Thoracic aorta (tissue), 2 donors: ENCODE measurements around the gene ARHGEF39. TPM values are rescaled to one million over a fixed set of nuclear protein-coding genes. Genes with fewer than 3 reads are reported as not detected.
A peak's percentile ranks its signal among the peaks of the same experiment; 100 is the strongest.

Source experiments
- ATAC-seq: fragments of 150-250 bp; one replicate; pipeline ENCODE4 v1.8.0; 2017; ENCODE audit warnings: low read depth; ENCODE audit not compliant: insufficient number of reproducible peaks, low FRiP score
- DNase-seq: peaks from one replicate; pipeline ENCODE4 v3.0.0-alpha.2; 2020; ENCODE audit warnings: low spot score
- H3K27ac ChIP-seq, 2 donors: fragments of 200-600 bp; sonication (generic); 1 replicate in 1 of 2; 2 replicates in 1 of 2; pipeline ENCODE4 v1.5.1; 2016; ENCODE audit warnings: mild to moderate bottlenecking in 2 of 2, moderate library complexity in 2 of 2
- H3K27me3 ChIP-seq: fragments of 200-600 bp; sonication (generic); replicated peaks from 2 replicates; pipeline ENCODE4 v1.6.0; 2016; ENCODE audit warnings: mild to moderate bottlenecking; ENCODE audit not compliant: insufficient read depth
- H3K36me3 ChIP-seq: fragments of 200-600 bp; sonication (generic); one replicate; pipeline ENCODE4 v1.5.1; 2016
- H3K4me1 ChIP-seq, 2 donors: fragments of 200-600 bp; sonication (generic); 1 replicate in 1 of 2; 2 replicates in 1 of 2; pipeline versions ENCODE4 v1.5.1 to v1.6.0; 2016; ENCODE audit warnings: low read depth in 2 of 2, mild to moderate bottlenecking in 1 of 2; ENCODE audit not compliant: control insufficient read depth in 1 of 2
- H3K4me3 ChIP-seq: fragments of 200-600 bp; sonication (generic); 2 replicates; pipeline ENCODE4 v1.5.1; 2016; ENCODE audit warnings: mild to moderate bottlenecking
- H3K9me3 ChIP-seq: fragments of 200-600 bp; sonication (generic); 2 replicates; pipeline ENCODE4 v1.5.1; 2016
- CTCF ChIP-seq: fragments of 200-600 bp; sonication (generic); IDR thresholded peaks from one replicate; pipeline ENCODE4 v1.5.1; 2019; ENCODE audit warnings: antibody characterized with exemption
- total RNA-seq, 2 donors: library from RNA; depleted of rRNA; stranded (reverse); fragments of >200 nt; gene quantifications; one replicate each; pipeline versions ENCODE4 v1.1.0 to v1.2.3, GENCODE V29; 2016

ARHGEF39 gene
- total RNA-seq, 2 donors from 2014 or later: 0.54 to 1.2 TPM

- H3K27ac ChIP-seq: no peak overlapping the region
- no peak for DNase-seq
Observed at GRCh38 chr9:35611230-35611797, 53.7 kb downstream of the ARHGEF39 start.

GRCh38 chr9:35609820-35610163, 55.2 kb downstream of the ARHGEF39 start:
- H3K27ac ChIP-seq: no peak overlapping the region
- no peak for TF ChIP-seq CTCF
- no peak overlapping the region for H3K4me3 ChIP-seq
- no peaks in the 10 kb centered on the region for H3K27me3 ChIP-seq
- no peaks in the 10 kb centered on the region for H3K9me3 ChIP-seq
- DNase-seq: no peak
- H3K36me3 ChIP-seq: peaks cover 24% of the 10 kb centered on the region
- H3K4me1 ChIP-seq: peaks cover 11 to 15% of the 10 kb centered on the region in 2 donors
- no peak for ATAC-seq

More at GRCh38 chr9:35611230-35611797, 53.7 kb downstream of the ARHGEF39 start:
- Histone ChIP-seq H3K4me3 (no peak overlapping the region), H3K36me3 (peaks cover 24% of the 10 kb centered on the region), H3K27me3 (no peaks in the 10 kb centered on the region), H3K4me1 (peaks cover 7 to 10% of the 10 kb centered on the region in 2 donors), H3K9me3 (no peaks in the 10 kb centered on the region)
- no peak for ATAC-seq
- TF ChIP-seq CTCF: peak; percentile 57

Other genes starting within 250 kb of the ARHGEF39 start
- 100 to 1,000 TPM in 1 of 2 donors, 10 to 100 TPM in 1; 89.8 to 124 TPM for gene RUSC2, start 175.1 kb downstream of the ARHGEF39 start, total RNA-seq
- gene TESK1, start 59.9 kb downstream of the ARHGEF39 start, total RNA-seq: 10 to 100 TPM; 64.5 to 69.9 TPM
- 1 to 10 TPM; 2.2 to 9.9 TPM for gene CD72, start 46.8 kb downstream of the ARHGEF39 start, total RNA-seq
- under 1 TPM in 1 of 2 donors, not detected in 1; 0.68 TPM for gene SIT1, start 14.3 kb downstream of the ARHGEF39 start, total RNA-seq
- 1,000 to 10,000 TPM; 1,550 to 5,543 TPM for gene RMRP, start 7.2 kb downstream of the ARHGEF39 start, total RNA-seq
- 10 to 100 TPM; 75.2 to 92.2 TPM for gene CCDC107, start 6.9 kb downstream of the ARHGEF39 start, total RNA-seq
- gene CA9, start 8.7 kb upstream of the ARHGEF39 start, total RNA-seq: 10 to 100 TPM in 1 of 2 donors, not detected in 1; 10.7 TPM
- gene TPM2, start 24.7 kb upstream of the ARHGEF39 start, total RNA-seq: 1,000 to 10,000 TPM; 4,158 to 5,700 TPM
- 1,000 to 10,000 TPM in 1 of 2 donors, 100 to 1,000 TPM in 1; 889 to 1,019 TPM for gene TLN1, start 67.0 kb upstream of the ARHGEF39 start, total RNA-seq
- 10 to 100 TPM; 46.0 to 62.4 TPM for gene CREB3, start 67.5 kb upstream of the ARHGEF39 start, total RNA-seq
- gene GBA2, start 84.0 kb upstream of the ARHGEF39 start, total RNA-seq: 100 to 1,000 TPM in 1 of 2 donors, 10 to 100 TPM in 1; 75.8 to 115 TPM
- 10 to 100 TPM; 23.0 to 24.5 TPM for gene RGP1, start 84.1 kb upstream of the ARHGEF39 start, total RNA-seq
- not detected for gene MSMP, start 89.1 kb upstream of the ARHGEF39 start, total RNA-seq
- gene NPR2, start 126.4 kb upstream of the ARHGEF39 start, total RNA-seq: 10 to 100 TPM; 30.8 to 38.2 TPM
- gene SPAG8, start 147.1 kb upstream of the ARHGEF39 start, total RNA-seq: 1 to 10 TPM in 1 of 2 donors, under 1 TPM in 1; 0.21 to 5.7 TPM
- 10 to 100 TPM; 18.4 to 45.4 TPM for gene HINT2, start 149.8 kb upstream of the ARHGEF39 start, total RNA-seq
- gene FAM221B, start 163.5 kb upstream of the ARHGEF39 start, total RNA-seq: not detected
- gene TMEM8B, start 164.0 kb upstream of the ARHGEF39 start, total RNA-seq: 10 to 100 TPM; 14.6 to 24.2 TPM
- gene OR13J1, start 205.2 kb upstream of the ARHGEF39 start, total RNA-seq: not detected
- 10 to 100 TPM; 20.4 to 23.6 TPM for gene HRCT1, start 241.0 kb upstream of the ARHGEF39 start, total RNA-seq
- gene SPAAR, start 244.3 kb upstream of the ARHGEF39 start, total RNA-seq: 1 to 10 TPM; 3.2 to 4.9 TPM